GM12872 (cell line): Measurements from ENCODE around the gene CDT1.

Experiments used
- TF ChIP-seq, protein P1 (sequence below): IDR thresholded peaks from 3 replicates; pipeline ENCODE4 v1.5.1; 2011; ENCODE audit warnings: low read depth, mild to moderate bottlenecking, low read length, moderate library complexity; ENCODE audit not compliant: insufficient read depth

The CDT1 gene

DNA sequence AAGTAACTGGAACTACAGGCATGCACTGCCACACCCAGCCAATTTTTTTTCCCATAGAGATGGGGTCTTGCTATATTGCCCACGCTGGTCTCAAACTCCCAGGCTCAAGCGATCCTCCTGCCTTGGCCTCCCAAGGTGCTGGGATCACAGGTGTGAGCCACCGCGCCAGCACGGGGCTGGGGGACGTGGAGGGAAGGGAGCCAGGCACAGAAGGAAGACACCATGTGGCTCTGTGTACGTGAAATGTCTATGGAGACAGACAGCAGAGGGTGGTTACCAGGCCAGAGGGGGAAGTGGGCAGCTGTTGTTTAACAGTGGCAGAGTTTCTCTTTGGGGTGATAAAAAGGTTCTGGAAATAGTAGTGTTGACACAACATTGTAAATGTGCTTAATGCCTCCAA lies 14.0 kb upstream of the CDT1 start:
- TF ChIP-seq, protein P1, sequence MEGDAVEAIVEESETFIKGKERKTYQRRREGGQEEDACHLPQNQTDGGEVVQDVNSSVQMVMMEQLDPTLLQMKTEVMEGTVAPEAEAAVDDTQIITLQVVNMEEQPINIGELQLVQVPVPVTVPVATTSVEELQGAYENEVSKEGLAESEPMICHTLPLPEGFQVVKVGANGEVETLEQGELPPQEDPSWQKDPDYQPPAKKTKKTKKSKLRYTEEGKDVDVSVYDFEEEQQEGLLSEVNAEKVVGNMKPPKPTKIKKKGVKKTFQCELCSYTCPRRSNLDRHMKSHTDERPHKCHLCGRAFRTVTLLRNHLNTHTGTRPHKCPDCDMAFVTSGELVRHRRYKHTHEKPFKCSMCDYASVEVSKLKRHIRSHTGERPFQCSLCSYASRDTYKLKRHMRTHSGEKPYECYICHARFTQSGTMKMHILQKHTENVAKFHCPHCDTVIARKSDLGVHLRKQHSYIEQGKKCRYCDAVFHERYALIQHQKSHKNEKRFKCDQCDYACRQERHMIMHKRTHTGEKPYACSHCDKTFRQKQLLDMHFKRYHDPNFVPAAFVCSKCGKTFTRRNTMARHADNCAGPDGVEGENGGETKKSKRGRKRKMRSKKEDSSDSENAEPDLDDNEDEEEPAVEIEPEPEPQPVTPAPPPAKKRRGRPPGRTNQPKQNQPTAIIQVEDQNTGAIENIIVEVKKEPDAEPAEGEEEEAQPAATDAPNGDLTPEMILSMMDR, result no peak

DNA sequence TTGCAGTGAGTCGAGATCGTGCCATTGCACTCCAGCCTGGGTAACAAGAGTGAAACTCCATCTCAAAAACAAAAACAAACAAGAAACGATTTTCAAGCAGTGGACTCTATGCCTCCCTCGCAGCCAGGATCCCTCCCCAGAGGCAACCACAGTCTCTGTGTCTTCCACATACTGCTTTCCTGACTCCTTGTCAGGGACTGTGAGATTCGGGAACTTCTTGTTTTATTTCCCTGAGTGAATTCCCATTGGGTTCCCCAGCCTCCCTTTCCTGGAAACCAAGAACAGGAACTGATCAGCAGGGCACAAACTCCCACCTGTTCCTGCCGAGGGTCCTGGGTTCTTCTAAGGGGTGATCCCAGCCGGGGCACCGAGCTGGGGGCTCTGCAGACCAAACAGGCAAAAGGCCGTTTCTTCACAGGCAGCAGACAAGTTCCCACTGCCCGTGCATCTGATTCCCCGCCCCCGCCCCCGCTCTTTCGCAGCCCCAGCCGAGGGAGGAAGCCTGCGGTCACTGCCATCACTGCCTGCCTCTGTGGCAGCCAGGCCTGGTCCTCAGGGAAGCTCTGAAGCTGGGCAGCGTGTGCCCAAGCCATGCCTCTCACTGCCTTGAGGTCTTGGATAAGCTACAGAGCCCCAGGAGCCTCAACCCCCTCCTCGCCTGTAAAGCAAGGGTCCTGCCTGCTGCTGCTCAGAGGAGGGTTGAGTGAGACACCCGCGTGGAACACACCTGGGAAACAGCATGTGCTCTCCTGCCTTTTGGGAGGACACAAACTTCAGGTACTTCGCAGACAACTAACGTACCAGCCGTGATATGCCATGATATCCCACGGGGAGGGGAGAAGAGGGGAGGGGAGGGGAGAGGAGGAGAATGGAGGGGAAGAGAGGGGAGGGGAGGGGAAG lies 13.0 kb upstream of the CDT1 start:
- TF ChIP-seq, protein P1, result no peak

DNA sequence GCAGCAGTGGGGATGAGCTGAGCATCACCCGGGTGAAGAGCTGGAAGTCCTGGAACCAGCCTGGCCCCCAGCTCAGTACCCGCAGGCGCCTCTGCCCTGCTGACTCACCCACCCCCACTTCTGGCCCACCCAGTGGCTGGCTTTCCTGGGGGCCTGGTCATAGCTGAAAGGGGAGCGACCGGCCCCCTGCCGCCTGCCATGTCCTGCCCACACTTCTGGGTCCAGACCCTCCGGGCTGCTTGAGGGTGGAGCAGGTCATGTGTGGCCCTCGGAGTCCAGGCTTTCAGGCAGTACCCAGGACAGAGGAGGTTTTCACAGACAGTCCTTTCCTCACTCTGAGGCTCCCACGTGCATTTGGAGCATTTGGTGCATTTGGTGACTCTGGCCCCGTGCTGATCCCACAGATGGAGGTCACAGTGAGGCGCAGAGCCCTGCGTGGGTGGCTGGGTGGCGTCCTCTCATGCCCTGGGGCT lies 11.5 kb upstream of the CDT1 start:
- TF ChIP-seq, protein P1, result no peak

DNA sequence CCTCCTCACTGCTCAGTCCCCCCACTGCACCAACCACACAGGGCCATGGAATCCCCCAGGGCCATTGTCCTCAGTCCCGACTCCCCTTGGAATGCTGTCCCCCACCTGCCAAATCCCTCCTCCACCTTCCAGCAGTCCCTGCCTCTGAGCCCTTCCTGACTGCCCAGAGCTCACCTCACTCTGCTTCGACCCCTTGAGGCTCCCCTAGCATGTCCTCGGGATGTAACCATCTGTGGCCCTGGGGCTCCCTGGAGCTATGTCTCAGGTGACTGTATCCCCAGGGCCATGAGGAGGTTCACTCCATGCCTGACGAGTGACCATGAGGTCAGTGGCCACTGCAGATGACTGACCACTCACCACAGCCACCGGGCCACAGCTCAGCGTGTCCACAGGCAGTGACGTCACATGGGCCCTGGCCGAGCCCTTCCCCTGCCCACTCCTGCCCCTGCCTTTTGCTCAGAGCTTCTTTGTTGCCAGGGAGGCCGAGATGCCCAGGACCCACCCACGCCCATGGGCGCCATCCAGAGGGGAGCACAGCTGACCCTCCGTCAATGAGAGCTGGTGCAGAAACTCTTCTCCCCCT lies 10.8 kb upstream of the CDT1 start:
- TF ChIP-seq, protein P1, result no peak

DNA sequence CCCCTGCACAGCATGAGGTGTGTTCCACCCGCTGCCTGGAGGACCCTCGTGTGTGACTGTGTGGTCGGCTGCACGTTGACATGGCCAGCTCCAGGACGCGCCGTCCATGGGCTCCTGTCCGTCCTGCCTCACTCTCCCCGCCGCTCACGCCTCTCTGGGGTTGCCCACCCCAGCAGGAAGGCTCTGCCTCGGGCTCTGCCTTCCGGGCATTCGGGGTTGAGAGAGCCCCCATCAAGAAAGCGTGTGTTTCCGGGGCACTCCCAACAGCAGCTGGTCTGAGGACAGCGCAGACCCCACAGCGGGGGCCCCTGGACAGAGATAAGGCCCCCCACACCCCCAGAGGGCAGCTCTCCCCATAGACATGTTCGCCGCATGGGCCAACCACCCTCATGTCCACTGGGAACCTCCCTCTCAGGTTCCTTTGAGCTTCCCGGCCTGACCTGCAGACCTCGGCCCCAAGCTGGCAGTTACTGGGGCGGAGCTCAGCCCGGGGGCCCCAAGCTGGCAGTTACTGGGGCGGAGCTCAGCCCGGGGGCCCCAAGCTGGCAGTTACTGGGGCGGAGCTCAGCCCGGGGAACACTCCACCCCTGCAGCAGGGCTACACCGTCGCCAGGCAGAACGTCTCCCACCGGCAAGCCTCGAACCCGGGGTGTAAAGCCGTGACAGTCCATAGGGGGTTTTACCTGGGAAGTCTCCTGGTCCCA lies 10.2 kb upstream of the CDT1 start:
- TF ChIP-seq, protein P1, result no peak

DNA sequence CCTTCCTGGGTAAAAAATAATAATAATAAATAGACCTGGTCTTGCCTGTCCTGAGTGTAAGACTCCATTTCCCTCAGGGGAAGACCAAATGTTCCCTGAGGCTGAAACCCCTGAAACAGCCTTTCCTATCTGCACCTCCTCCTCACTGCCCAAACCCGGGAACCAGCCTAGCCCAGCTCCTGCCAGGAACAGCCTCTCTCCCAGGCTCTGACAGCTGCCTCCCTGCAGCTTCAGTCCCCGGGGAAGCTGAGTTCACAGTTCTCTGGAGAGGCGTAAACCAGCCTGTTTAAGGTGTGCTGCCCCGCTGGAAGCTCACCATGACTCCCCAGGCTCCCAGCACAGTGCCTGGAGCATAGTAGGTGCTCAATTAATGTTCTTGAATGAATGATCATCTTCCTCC lies 7.3 kb upstream of the CDT1 start:
- TF ChIP-seq, protein P1, result no peak

DNA sequence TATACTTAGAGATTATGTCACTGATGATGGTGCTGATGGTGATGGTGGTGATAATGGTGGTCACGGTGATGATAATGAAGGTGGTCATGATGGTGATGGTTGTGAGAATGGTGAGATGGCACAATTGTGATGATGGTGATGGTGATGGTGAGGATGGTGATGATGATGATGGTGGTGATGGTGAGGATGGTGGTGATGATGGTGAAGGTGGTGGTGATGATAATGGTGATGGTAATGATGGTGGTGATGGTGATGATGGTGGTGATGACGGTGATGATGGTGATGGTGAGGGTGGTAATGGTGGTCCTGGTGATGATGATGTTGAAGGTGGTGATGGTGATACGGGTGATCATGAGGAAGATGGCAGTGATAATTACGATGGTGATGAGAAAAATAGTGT lies 5.5 kb upstream of the CDT1 start:
- TF ChIP-seq, protein P1, result no peak
